Measurements from ENCODE around the gene CLHC1.

GRCh38 chr2:55268288-55268906 is 36.3 kb upstream of the CLHC1 start:
- TF ChIP-seq CTCF (IDR thresholded peaks at IDR 0.05) (no peak), POLR2A (IDR thresholded peaks at IDR 0.05) (no peak), POLR2AphosphoS5 (IDR thresholded peaks at IDR 0.05) (no peak)

Measured in stomach (tissue), 4 donors.